ENCODE measurements around the gene DALRD3.

Gene DALRD3

GRCh38 chr3:49025005-49025792 lies 6.8 kb upstream of the DALRD3 start:
- TF ChIP-seq ZC3H10 (CRISPR knock-in tag; IDR thresholded peaks at IDR 0.05): no peak
- TF ChIP-seq TCF4 (CRISPR knock-in tag; IDR thresholded peaks at IDR 0.05; ENCODE audit: borderline replicate concordance): no peak
- TF ChIP-seq ISL1 (CRISPR knock-in tag; IDR thresholded peaks at IDR 0.05): no peak
- TF ChIP-seq POU6F1 (CRISPR knock-in tag; IDR thresholded peaks at IDR 0.05; ENCODE audit: borderline replicate concordance, low read depth): no peak
- no peak for TF ChIP-seq ZFP30 (CRISPR knock-in tag; IDR thresholded peaks at IDR 0.05)
- no peak for TF ChIP-seq OSR1 (CRISPR knock-in tag; IDR thresholded peaks at IDR 0.05)
- no peak for TF ChIP-seq CSRNP3 (CRISPR knock-in tag; IDR thresholded peaks at IDR 0.05)
- no peak for TF ChIP-seq TSHZ2 (CRISPR knock-in tag; IDR thresholded peaks at IDR 0.05)
- no peak for TF ChIP-seq PATZ1 (CRISPR knock-in tag; IDR thresholded peaks at IDR 0.05; ENCODE audit: borderline replicate concordance)
- TF ChIP-seq PPARA (CRISPR knock-in tag; IDR thresholded peaks at IDR 0.05; ENCODE audit: borderline replicate concordance): no peak
- TF ChIP-seq ARNTL (CRISPR knock-in tag; IDR thresholded peaks at IDR 0.05; ENCODE audit: borderline replicate concordance, low read depth): no peak
- TF ChIP-seq ZNF8 (CRISPR knock-in tag; IDR thresholded peaks at IDR 0.05): no peak
- TF ChIP-seq ZFP3 (CRISPR knock-in tag; IDR thresholded peaks at IDR 0.05): no peak
- TF ChIP-seq SNAI2 (CRISPR knock-in tag; IDR thresholded peaks at IDR 0.05): no peak
- no peak for TF ChIP-seq ESRRG (CRISPR knock-in tag; IDR thresholded peaks at IDR 0.05)
- TF ChIP-seq GLIS3 (CRISPR knock-in tag; IDR thresholded peaks at IDR 0.05): no peak
- TF ChIP-seq ZNF70 (CRISPR knock-in tag; IDR thresholded peaks at IDR 0.05): no peak
- TF ChIP-seq CSDC2 (CRISPR knock-in tag; IDR thresholded peaks at IDR 0.05): no peak
- no peak for ATAC-seq

GRCh38 chr3:49024449-49024848 lies 6.1 kb upstream of the DALRD3 start:
- TF ChIP-seq ZC3H10 (CRISPR knock-in tag; IDR thresholded peaks at IDR 0.05): no peak
- no peak for TF ChIP-seq TSHZ2 (CRISPR knock-in tag; IDR thresholded peaks at IDR 0.05)
- TF ChIP-seq CSDC2 (CRISPR knock-in tag; IDR thresholded peaks at IDR 0.05): no peak
- TF ChIP-seq GLIS3 (CRISPR knock-in tag; IDR thresholded peaks at IDR 0.05): no peak
- TF ChIP-seq ZFP30 (CRISPR knock-in tag; IDR thresholded peaks at IDR 0.05): no peak
- no peak for TF ChIP-seq CREB5 (CRISPR knock-in tag; IDR thresholded peaks at IDR 0.05; ENCODE audit: low read depth)
- TF ChIP-seq BACH2 (CRISPR knock-in tag; IDR thresholded peaks at IDR 0.05; ENCODE audit: borderline replicate concordance): no peak
- no peak for TF ChIP-seq ZNF70 (CRISPR knock-in tag; IDR thresholded peaks at IDR 0.05)
- no peak for TF ChIP-seq TCF4 (CRISPR knock-in tag; IDR thresholded peaks at IDR 0.05; ENCODE audit: borderline replicate concordance)
- TF ChIP-seq POU6F1 (CRISPR knock-in tag; IDR thresholded peaks at IDR 0.05; ENCODE audit: borderline replicate concordance, low read depth): no peak
- no peak for TF ChIP-seq RARB (CRISPR knock-in tag; IDR thresholded peaks at IDR 0.05)
- no peak for TF ChIP-seq TOX (CRISPR knock-in tag; IDR thresholded peaks at IDR 0.05; ENCODE audit: borderline replicate concordance)
- TF ChIP-seq ARNTL (CRISPR knock-in tag; IDR thresholded peaks at IDR 0.05; ENCODE audit: borderline replicate concordance, low read depth): no peak
- TF ChIP-seq CSRNP3 (CRISPR knock-in tag; IDR thresholded peaks at IDR 0.05): no peak
- no peak for TF ChIP-seq OSR1 (CRISPR knock-in tag; IDR thresholded peaks at IDR 0.05)
- no peak for TF ChIP-seq SNAI2 (CRISPR knock-in tag; IDR thresholded peaks at IDR 0.05)
- no peak for TF ChIP-seq ISL1 (CRISPR knock-in tag; IDR thresholded peaks at IDR 0.05)
- no peak for TF ChIP-seq ZNF8 (CRISPR knock-in tag; IDR thresholded peaks at IDR 0.05)
- ATAC-seq: no peak

All from SK-N-SH treated with all-trans-retinoic acid at 6 μM for 48 hours (cell line).